ENCODE data around the gene OR13F1. TPM values are rescaled to one million over a fixed set of nuclear protein-coding genes. Genes with fewer than 3 reads are reported as not detected.
"Not testable (repeated sequence)": the region's sequence is repeated elsewhere in the genome, so short reads cannot be mapped to it uniquely, and the experiment has no call there.

The OR13F1 gene
- total RNA-seq, 1 donor from 2014 or later: not detected

DNA sequence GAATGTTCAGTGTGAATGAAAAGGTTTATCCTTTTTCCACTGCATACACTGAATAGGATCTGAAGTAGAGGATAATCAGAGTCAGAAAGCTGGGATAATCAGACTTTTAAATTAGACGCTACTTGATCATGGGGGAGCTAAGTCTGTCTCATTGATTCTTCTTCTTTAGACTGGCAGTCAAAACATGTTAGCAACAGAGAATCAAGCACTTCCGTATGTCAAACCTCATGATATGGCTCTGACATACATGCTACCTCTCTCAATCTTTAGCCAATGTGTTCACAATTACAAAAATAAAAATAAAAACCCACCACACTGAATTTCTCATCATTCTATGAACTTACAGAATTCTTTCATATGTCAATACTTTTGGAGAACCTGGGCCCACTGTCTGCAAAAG lies 19.0 kb upstream of the OR13F1 start:
- Histone ChIP-seq H3K36me3 (no peaks in the 10 kb centered on the region), H3K4me3 (no peak overlapping the region), H3K27ac (replicated peaks) (no peak overlapping the region), H3K9me3 (replicated peaks) (no peaks in the 10 kb centered on the region), H3K4me1 (no peaks in the 10 kb centered on the region), H3K27me3 (ENCODE audit: low read depth) (no peaks in the 10 kb centered on the region)
- TF ChIP-seq, protein P1, sequence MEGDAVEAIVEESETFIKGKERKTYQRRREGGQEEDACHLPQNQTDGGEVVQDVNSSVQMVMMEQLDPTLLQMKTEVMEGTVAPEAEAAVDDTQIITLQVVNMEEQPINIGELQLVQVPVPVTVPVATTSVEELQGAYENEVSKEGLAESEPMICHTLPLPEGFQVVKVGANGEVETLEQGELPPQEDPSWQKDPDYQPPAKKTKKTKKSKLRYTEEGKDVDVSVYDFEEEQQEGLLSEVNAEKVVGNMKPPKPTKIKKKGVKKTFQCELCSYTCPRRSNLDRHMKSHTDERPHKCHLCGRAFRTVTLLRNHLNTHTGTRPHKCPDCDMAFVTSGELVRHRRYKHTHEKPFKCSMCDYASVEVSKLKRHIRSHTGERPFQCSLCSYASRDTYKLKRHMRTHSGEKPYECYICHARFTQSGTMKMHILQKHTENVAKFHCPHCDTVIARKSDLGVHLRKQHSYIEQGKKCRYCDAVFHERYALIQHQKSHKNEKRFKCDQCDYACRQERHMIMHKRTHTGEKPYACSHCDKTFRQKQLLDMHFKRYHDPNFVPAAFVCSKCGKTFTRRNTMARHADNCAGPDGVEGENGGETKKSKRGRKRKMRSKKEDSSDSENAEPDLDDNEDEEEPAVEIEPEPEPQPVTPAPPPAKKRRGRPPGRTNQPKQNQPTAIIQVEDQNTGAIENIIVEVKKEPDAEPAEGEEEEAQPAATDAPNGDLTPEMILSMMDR (IDR thresholded peaks at IDR 0.05; ENCODE audit: borderline replicate concordance): no peak
- intact Hi-C loops (cut with micrococcal nuclease): no loop called here
- no peak for DNase-seq

DNA sequence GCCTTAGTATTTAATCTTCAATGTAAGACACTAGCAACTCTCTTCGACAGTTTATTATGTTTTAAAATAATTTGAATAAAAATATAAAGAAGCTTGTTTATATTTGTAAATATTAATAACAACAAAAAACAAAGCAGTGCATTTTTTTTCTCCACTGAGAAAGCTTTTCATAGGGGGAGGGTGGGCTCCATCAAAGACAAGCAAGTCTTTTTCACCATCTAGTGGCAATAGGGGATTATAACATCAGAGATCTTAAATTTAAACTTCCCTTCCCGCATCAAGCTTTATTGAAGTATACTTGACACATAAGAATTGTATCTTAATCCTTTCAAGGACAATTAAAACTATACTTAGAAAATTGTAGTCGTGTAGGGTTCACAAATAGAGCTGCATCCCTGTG lies 9.3 kb upstream of the OR13F1 start:
- H3K27ac ChIP-seq (replicated peaks): no peak overlapping the region
- no peaks in the 10 kb centered on the region for H3K27me3 ChIP-seq (ENCODE audit: low read depth)
- no peaks in the 10 kb centered on the region for H3K9me3 ChIP-seq (replicated peaks)
- no peaks in the 10 kb centered on the region for H3K36me3 ChIP-seq
- no peaks in the 10 kb centered on the region for H3K4me1 ChIP-seq
- TF ChIP-seq, protein P1 (IDR thresholded peaks at IDR 0.05; ENCODE audit: borderline replicate concordance): no peak
- no peak for DNase-seq
- intact Hi-C loops (cut with micrococcal nuclease): no loop called here
- no peak overlapping the region for H3K4me3 ChIP-seq

DNA sequence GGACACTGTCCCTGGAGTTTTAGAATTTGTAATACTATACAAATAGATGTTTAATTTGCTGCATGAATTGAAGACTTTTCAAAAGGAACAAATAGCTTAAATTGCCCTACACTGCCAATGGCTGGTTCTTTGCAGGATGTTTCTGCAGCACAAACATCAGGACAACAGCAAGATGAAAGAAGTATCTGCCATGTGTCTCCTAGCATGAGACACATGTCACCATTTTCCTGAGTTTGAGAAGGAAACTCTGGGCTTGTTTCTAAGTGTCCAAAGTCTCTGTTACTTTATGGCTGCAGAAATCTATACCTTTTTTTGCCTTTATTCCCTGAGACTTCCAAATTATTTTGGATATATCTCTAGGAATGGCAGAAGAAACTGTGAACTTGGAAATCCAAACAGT lies 623 bp upstream of the OR13F1 start:
- intact Hi-C loops (cut with micrococcal nuclease): no loop called here
- Histone ChIP-seq H3K9me3 (replicated peaks) (no peaks in the 10 kb centered on the region), H3K4me1 (no peaks in the 10 kb centered on the region), H3K36me3 (no peaks in the 10 kb centered on the region), H3K27ac (replicated peaks) (no peak overlapping the region), H3K27me3 (ENCODE audit: low read depth) (no peaks in the 10 kb centered on the region), H3K4me3 (no peak overlapping the region)
- no peak for DNase-seq
- TF ChIP-seq, protein P1 (IDR thresholded peaks at IDR 0.05; ENCODE audit: borderline replicate concordance): no peak

DNA sequence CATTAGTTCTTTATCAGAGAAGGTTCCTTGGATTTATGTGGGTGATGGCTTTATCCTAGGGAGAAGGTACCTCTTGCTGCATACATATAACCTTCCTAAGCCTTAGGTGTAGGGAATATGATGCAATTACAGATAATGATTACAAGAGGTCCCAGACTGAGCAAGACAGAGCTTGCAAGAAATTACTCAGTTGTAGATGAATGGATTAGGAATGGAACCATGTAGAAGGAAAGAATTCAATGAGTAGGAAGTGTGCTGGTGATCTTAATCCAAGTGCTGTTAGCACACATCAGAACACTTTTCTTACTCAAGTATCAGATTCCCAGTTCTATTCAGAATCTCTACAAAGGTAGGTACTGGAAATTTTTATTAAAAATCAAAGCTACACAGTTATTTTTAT lies 2.5 kb downstream of the OR13F1 start:
- DNase-seq: no peak
- no peak overlapping the region for H3K27ac ChIP-seq (replicated peaks)
- peaks cover 5% of the 10 kb centered on the region for H3K27me3 ChIP-seq (ENCODE audit: low read depth)
- intact Hi-C loops (cut with micrococcal nuclease): no loop called here
- no peaks in the 10 kb centered on the region for H3K36me3 ChIP-seq
- no peaks in the 10 kb centered on the region for H3K9me3 ChIP-seq (replicated peaks)
- H3K4me3 ChIP-seq: no peak overlapping the region
- H3K4me1 ChIP-seq: no peaks in the 10 kb centered on the region
- TF ChIP-seq, protein P1 (IDR thresholded peaks at IDR 0.05; ENCODE audit: borderline replicate concordance): no peak

DNA sequence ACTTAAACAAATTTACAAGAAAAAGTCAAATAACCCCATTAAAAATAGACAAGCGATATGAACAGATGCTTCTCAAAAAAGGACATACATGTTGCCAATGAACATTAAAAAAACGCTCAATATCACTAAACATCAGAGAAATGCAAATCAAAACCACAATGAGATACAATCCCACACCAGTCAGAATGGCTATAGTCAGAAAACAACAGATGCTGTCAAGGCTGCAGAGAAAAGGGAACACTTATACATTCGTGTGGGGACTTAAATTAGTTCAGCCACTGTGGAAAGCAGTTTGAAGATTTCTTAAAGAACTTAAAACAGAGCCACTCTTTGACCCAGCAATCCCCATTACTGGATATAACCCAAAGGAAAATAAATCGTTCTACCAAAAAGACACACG lies 10.8 kb downstream of the OR13F1 start:
- no peak overlapping the region for H3K27ac ChIP-seq (replicated peaks)
- DNase-seq: no peak
- intact Hi-C loops (cut with micrococcal nuclease): no loop called here
- peaks cover 5% of the 10 kb centered on the region for H3K27me3 ChIP-seq (ENCODE audit: low read depth)
- no peaks in the 10 kb centered on the region for H3K36me3 ChIP-seq
- no peaks in the 10 kb centered on the region for H3K4me1 ChIP-seq
- H3K9me3 ChIP-seq (replicated peaks): no peaks in the 10 kb centered on the region
- no peak overlapping the region for H3K4me3 ChIP-seq
- TF ChIP-seq, protein P1 (IDR thresholded peaks at IDR 0.05; ENCODE audit: borderline replicate concordance): no peak

DNA sequence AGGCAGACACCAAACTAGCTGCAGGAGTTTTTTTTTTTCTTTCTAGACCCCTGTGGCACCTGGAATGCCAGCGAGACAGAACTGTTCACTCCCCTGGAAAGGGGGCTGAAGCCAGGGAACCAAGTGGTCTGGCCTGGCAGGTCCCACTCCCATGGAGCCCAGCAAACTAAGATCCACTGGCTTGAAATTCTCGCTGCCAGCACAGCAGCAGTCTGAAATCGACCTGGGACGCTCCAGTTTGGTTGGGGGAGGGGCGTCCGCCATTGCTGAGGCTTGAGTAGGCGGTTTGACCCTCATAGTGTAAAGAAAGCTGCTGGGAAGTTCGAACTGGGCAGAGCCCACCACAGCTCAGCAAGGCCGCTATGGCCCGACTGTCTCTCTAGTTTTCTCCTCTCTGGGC lies 16.2 kb downstream of the OR13F1 start:
- H3K27ac ChIP-seq (replicated peaks): not testable (repeated sequence)

More for the DNA sequence above, 16.2 kb downstream of the OR13F1 start:
- intact Hi-C loops (cut with micrococcal nuclease); H3K36me3 ChIP-seq; DNase-seq; H3K9me3 ChIP-seq (replicated peaks); H3K4me3 ChIP-seq; H3K4me1 ChIP-seq; H3K27me3 ChIP-seq (ENCODE audit: low read depth): not testable (repeated sequence)
